Right lobe of liver (tissue), 4 donors: Measurements from ENCODE around the gene EWSR1.

Experiments
- CTCF ChIP-seq, 4 donors: fragments of 200-600 bp in 3 of 4; fragments of 450-650 bp in 1 of 4; IDR thresholded peaks; one replicate each; pipeline versions ENCODE4 v1.5.1 to v1.8.0; 2016 to 2022; ENCODE audit warnings: antibody characterized with exemption in 4 of 4, mild to moderate bottlenecking in 2 of 4
- POLR2A ChIP-seq: fragments of 450-650 bp; IDR thresholded peaks from one replicate; pipeline ENCODE4 v1.6.1; 2017; ENCODE audit warnings: antibody characterized with exemption, mild to moderate bottlenecking
- donor health status: DM: no; HTN: no; CAD: no.
- donor health status: DM: no; HTN: no; CAD: no.
- donor health status: DM: no; HTN: yes; CAD: no.

GRCh38 chr22:29302402-29302680 lies 34.3 kb downstream of the EWSR1 start:
- no peak for TF ChIP-seq CTCF (IDR thresholded peaks at IDR 0.05)
- no peak for TF ChIP-seq POLR2A
